Measurements from ENCODE around the gene FAM53A. TPM values are rescaled to one million over a fixed set of nuclear protein-coding genes. Genes with fewer than 3 reads are reported as not detected.
A peak's percentile ranks its signal among the peaks of the same experiment; 100 is the strongest.

Gene FAM53A
- total and polyA plus RNA-seq, 2 of the 13 experiments (the other 11 are each of a cell fraction or from before 2014, with no cell fraction given), result 0.48 to 1.1 TPM

DNA sequence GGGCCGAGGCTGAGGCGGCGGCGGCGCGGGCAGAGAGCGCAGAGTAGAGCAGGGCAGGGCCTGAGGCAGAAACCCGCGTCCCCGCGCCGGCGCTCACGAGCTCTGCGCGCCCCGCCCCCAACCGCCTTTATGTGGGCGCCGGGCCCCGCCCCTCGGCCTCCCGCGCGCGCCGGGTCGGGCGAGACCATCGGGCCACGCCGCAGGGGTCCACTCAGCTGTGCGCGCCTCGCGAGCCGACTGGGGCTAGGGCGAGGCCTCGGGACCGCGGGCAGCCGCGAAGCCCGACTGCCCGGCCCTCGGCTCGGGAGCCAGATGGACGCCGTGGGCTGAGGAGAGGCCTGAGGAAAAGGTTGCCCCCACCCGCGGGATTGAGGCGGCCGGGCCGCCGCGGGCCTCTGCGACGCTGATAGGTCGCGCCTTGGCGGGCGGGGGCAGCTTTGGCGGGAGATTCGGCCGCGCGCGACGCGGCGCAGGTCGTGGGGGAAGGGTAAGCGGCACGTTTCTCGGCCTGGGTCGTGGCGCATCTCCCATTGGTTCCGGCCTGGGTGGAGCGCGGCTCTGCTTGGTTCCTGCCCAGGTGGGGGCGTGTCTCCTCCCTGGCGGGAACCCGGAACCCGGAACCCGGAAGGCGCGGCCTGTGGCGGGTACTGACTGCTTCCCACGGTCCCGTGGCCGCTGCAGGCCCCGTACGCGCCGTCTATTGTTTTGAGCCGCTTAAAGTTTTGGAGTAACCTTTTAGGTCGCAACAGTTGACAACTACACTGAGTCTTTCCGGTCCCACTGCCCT is 28.3 kb upstream of the FAM53A start, which contains the start of gene SLBP (continued):
- TF ChIP-seq, protein P1, sequence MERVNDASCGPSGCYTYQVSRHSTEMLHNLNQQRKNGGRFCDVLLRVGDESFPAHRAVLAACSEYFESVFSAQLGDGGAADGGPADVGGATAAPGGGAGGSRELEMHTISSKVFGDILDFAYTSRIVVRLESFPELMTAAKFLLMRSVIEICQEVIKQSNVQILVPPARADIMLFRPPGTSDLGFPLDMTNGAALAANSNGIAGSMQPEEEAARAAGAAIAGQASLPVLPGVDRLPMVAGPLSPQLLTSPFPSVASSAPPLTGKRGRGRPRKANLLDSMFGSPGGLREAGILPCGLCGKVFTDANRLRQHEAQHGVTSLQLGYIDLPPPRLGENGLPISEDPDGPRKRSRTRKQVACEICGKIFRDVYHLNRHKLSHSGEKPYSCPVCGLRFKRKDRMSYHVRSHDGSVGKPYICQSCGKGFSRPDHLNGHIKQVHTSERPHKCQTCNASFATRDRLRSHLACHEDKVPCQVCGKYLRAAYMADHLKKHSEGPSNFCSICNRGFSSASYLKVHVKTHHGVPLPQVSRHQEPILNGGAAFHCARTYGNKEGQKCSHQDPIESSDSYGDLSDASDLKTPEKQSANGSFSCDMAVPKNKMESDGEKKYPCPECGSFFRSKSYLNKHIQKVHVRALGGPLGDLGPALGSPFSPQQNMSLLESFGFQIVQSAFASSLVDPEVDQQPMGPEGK (CRISPR knock-in tag; IDR thresholded peaks at IDR 0.05), result peak; percentile 82
- TF ChIP-seq KDM3A (CRISPR knock-in tag; IDR thresholded peaks at IDR 0.05; ENCODE audit: low read depth) (peak; percentile 55; the same call in 1 of the 2 replicates), ZNF589 (CRISPR knock-in tag; conservative IDR thresholded peaks at IDR 0.05) (peak; percentile 98), RARG (CRISPR knock-in tag; IDR thresholded peaks at IDR 0.05; ENCODE audit: low read depth) (peak; percentile 68; the same call in 1 of the 2 replicates), ZZZ3 (CRISPR knock-in tag; IDR thresholded peaks at IDR 0.05; ENCODE audit: borderline replicate concordance) (peak; percentile 84; the same call in 1 of the 2 replicates), ZNF530 (CRISPR knock-in tag; IDR thresholded peaks at IDR 0.05; ENCODE audit: low read depth) (no peak), DR1 (CRISPR knock-in tag; IDR thresholded peaks at IDR 0.05) (peak; percentile 93), TERF1 (CRISPR knock-in tag; IDR thresholded peaks at IDR 0.05) (0 out of 2 replicates have a peak, but pooled peaks have one; percentile 38), CSRNP2 (CRISPR knock-in tag; conservative IDR thresholded peaks at IDR 0.05; ENCODE audit: low read depth) (peak; percentile 55; the same call in 1 of the 2 replicates), TBX2 (CRISPR knock-in tag; IDR thresholded peaks at IDR 0.05; ENCODE audit: borderline replicate concordance) (peak; percentile 98), ZNF576 (CRISPR knock-in tag; IDR thresholded peaks at IDR 0.05) (no peak; the same call in 1 of the 2 replicates), ZSCAN30 (CRISPR knock-in tag; IDR thresholded peaks at IDR 0.05) (peak; percentile 94; the same call in 1 of the 2 replicates), ZNF773 (CRISPR knock-in tag; IDR thresholded peaks at IDR 0.05; ENCODE audit: borderline replicate concordance) (peak; percentile 99), PPARG (CRISPR knock-in tag; conservative IDR thresholded peaks at IDR 0.05) (peak; percentile 75)
- TF ChIP-seq, protein P2, sequence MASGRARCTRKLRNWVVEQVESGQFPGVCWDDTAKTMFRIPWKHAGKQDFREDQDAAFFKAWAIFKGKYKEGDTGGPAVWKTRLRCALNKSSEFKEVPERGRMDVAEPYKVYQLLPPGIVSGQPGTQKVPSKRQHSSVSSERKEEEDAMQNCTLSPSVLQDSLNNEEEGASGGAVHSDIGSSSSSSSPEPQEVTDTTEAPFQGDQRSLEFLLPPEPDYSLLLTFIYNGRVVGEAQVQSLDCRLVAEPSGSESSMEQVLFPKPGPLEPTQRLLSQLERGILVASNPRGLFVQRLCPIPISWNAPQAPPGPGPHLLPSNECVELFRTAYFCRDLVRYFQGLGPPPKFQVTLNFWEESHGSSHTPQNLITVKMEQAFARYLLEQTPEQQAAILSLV (CRISPR knock-in tag; IDR thresholded peaks at IDR 0.05; ENCODE audit: borderline replicate concordance), result peak; percentile 98
- TF ChIP-seq, protein P3, sequence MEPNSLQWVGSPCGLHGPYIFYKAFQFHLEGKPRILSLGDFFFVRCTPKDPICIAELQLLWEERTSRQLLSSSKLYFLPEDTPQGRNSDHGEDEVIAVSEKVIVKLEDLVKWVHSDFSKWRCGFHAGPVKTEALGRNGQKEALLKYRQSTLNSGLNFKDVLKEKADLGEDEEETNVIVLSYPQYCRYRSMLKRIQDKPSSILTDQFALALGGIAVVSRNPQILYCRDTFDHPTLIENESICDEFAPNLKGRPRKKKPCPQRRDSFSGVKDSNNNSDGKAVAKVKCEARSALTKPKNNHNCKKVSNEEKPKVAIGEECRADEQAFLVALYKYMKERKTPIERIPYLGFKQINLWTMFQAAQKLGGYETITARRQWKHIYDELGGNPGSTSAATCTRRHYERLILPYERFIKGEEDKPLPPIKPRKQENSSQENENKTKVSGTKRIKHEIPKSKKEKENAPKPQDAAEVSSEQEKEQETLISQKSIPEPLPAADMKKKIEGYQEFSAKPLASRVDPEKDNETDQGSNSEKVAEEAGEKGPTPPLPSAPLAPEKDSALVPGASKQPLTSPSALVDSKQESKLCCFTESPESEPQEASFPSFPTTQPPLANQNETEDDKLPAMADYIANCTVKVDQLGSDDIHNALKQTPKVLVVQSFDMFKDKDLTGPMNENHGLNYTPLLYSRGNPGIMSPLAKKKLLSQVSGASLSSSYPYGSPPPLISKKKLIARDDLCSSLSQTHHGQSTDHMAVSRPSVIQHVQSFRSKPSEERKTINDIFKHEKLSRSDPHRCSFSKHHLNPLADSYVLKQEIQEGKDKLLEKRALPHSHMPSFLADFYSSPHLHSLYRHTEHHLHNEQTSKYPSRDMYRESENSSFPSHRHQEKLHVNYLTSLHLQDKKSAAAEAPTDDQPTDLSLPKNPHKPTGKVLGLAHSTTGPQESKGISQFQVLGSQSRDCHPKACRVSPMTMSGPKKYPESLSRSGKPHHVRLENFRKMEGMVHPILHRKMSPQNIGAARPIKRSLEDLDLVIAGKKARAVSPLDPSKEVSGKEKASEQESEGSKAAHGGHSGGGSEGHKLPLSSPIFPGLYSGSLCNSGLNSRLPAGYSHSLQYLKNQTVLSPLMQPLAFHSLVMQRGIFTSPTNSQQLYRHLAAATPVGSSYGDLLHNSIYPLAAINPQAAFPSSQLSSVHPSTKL (CRISPR knock-in tag; IDR thresholded peaks at IDR 0.05), result peak; percentile 70

Measured in HepG2 (cell line).